Activated CD8-positive, alpha-beta memory T cell treated with anti-CD3 and anti-CD28 coated beads, Interleukin-2, amount 50 U/mL, for 1 hour (primary cell): ENCODE measurements around the gene FTHL17.

Experiments
- DNase-seq: peaks from one replicate; pipeline ENCODE4 v3.0.0-alpha.2; 2020; ENCODE audit errors: extremely low read depth

Gene FTHL17

GRCh38 chrX:31038575-31039326 is 33.1 kb downstream of the FTHL17 start:
- no peak for DNase-seq

- no peak for DNase-seq
These were observed 34.9 kb downstream of the FTHL17 start for GRCh38 chrX:31036895-31037294.

- DNase-seq: no peak
These were observed 44.5 kb downstream of the FTHL17 start for GRCh38 chrX:31027351-31027750.

GRCh38 chrX:31024866-31025265 is 47.0 kb downstream of the FTHL17 start:
- DNase-seq: no peak

GRCh38 chrX:31021537-31021936 is 50.3 kb downstream of the FTHL17 start:
- no peak for DNase-seq
